ENCODE data around the gene SPTBN5. TPM values are rescaled to one million over a fixed set of nuclear protein-coding genes. Genes with fewer than 3 reads are reported as not detected.

SPTBN5 gene
- total and polyA plus RNA-seq, 2 experiments from 2014 or later = 0.57 to 1.1 TPM

DNA sequence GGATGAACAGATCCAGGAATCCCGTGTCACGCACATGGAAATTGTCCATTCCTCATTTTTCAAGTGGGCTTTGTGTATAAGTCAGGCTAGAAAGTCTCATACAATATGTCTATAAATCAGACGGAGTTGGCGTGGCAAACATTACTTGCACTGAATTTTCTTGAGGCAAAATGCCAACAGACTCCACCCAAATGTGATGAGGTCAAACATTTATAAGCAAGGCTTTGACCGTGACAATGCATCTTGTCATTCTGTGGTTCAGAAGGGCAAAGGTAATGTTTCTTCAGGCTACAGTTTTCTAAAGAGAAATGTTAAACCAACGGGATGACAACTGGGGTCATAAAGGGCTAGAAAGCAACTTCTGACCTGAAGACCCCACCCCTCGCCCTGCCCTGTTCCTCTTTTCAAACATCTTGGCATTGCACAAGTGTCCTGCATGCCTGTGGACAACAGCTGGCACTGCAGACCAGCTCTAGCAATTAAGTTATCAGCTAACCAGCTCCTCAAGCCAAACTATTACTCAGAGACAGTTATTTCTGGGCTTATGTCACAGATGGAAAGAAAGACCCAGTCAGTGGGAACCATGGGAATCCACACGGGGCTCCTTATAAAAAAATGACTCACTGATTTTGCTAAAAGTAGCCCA lies 36.5 kb upstream of the SPTBN5 start (continued):
- TF ChIP-seq, protein P1, sequence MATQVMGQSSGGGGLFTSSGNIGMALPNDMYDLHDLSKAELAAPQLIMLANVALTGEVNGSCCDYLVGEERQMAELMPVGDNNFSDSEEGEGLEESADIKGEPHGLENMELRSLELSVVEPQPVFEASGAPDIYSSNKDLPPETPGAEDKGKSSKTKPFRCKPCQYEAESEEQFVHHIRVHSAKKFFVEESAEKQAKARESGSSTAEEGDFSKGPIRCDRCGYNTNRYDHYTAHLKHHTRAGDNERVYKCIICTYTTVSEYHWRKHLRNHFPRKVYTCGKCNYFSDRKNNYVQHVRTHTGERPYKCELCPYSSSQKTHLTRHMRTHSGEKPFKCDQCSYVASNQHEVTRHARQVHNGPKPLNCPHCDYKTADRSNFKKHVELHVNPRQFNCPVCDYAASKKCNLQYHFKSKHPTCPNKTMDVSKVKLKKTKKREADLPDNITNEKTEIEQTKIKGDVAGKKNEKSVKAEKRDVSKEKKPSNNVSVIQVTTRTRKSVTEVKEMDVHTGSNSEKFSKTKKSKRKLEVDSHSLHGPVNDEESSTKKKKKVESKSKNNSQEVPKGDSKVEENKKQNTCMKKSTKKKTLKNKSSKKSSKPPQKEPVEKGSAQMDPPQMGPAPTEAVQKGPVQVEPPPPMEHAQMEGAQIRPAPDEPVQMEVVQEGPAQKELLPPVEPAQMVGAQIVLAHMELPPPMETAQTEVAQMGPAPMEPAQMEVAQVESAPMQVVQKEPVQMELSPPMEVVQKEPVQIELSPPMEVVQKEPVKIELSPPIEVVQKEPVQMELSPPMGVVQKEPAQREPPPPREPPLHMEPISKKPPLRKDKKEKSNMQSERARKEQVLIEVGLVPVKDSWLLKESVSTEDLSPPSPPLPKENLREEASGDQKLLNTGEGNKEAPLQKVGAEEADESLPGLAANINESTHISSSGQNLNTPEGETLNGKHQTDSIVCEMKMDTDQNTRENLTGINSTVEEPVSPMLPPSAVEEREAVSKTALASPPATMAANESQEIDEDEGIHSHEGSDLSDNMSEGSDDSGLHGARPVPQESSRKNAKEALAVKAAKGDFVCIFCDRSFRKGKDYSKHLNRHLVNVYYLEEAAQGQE (IDR thresholded peaks at IDR 0.05; ENCODE audit: unreplicated experiment) = no peak
- TF ChIP-seq EZH2phosphoT487 (IDR thresholded peaks at IDR 0.05; ENCODE audit: unreplicated experiment) (no peak), NANOG (IDR thresholded peaks at IDR 0.05; ENCODE audit: borderline replicate concordance) (no peak), POLR2AphosphoS5 (IDR thresholded peaks at IDR 0.05; ENCODE audit: low read depth) (no peak)

DNA sequence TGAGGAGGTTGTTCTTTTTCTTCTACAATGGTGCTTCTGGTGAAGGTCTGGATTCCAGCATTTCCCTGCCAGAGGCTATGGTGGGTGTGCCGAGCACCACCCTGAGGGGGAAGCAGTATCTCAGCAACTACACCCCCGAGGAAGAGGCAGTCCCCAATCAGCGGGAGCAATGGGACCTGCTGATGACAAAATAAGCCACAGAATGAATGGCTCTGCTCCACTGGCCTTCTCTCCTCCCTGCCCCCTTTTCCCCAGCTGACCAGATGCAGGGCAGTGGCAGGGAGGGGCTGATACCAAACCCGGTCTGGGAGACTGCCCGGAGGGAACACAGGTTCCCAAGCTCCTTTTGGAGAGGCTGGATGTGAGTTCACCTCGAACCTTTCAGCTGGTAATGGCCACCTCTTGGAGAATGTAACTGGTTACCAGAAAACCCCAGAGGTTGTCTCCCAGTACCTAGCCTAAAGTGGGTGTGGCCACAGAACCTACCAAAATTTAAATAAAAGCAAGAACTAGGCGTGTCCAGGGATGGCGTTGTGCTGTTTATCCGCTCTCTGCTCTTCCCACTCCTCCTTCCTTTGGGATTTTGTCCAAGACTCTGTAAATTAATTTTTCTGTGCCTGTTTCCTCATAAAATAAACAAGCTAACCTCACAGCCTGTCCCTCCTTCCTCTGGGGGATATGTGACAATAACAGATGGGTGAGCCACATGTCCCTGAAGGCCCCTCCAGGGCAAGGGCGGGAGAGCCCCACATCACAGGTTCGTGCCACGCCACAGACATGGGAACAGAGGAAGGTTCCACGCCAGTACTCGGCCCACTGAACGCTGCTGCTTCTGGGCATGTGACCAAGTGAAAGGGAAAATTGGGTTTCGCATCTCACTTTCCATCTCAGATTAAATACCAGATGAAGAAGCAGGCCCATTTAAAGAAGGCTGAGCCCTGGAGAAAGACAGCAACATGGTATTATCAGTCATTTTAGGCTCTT lies 35.1 kb upstream of the SPTBN5 start:
- ATAC-seq = peak; percentile 20
- TF ChIP-seq, protein P2, sequence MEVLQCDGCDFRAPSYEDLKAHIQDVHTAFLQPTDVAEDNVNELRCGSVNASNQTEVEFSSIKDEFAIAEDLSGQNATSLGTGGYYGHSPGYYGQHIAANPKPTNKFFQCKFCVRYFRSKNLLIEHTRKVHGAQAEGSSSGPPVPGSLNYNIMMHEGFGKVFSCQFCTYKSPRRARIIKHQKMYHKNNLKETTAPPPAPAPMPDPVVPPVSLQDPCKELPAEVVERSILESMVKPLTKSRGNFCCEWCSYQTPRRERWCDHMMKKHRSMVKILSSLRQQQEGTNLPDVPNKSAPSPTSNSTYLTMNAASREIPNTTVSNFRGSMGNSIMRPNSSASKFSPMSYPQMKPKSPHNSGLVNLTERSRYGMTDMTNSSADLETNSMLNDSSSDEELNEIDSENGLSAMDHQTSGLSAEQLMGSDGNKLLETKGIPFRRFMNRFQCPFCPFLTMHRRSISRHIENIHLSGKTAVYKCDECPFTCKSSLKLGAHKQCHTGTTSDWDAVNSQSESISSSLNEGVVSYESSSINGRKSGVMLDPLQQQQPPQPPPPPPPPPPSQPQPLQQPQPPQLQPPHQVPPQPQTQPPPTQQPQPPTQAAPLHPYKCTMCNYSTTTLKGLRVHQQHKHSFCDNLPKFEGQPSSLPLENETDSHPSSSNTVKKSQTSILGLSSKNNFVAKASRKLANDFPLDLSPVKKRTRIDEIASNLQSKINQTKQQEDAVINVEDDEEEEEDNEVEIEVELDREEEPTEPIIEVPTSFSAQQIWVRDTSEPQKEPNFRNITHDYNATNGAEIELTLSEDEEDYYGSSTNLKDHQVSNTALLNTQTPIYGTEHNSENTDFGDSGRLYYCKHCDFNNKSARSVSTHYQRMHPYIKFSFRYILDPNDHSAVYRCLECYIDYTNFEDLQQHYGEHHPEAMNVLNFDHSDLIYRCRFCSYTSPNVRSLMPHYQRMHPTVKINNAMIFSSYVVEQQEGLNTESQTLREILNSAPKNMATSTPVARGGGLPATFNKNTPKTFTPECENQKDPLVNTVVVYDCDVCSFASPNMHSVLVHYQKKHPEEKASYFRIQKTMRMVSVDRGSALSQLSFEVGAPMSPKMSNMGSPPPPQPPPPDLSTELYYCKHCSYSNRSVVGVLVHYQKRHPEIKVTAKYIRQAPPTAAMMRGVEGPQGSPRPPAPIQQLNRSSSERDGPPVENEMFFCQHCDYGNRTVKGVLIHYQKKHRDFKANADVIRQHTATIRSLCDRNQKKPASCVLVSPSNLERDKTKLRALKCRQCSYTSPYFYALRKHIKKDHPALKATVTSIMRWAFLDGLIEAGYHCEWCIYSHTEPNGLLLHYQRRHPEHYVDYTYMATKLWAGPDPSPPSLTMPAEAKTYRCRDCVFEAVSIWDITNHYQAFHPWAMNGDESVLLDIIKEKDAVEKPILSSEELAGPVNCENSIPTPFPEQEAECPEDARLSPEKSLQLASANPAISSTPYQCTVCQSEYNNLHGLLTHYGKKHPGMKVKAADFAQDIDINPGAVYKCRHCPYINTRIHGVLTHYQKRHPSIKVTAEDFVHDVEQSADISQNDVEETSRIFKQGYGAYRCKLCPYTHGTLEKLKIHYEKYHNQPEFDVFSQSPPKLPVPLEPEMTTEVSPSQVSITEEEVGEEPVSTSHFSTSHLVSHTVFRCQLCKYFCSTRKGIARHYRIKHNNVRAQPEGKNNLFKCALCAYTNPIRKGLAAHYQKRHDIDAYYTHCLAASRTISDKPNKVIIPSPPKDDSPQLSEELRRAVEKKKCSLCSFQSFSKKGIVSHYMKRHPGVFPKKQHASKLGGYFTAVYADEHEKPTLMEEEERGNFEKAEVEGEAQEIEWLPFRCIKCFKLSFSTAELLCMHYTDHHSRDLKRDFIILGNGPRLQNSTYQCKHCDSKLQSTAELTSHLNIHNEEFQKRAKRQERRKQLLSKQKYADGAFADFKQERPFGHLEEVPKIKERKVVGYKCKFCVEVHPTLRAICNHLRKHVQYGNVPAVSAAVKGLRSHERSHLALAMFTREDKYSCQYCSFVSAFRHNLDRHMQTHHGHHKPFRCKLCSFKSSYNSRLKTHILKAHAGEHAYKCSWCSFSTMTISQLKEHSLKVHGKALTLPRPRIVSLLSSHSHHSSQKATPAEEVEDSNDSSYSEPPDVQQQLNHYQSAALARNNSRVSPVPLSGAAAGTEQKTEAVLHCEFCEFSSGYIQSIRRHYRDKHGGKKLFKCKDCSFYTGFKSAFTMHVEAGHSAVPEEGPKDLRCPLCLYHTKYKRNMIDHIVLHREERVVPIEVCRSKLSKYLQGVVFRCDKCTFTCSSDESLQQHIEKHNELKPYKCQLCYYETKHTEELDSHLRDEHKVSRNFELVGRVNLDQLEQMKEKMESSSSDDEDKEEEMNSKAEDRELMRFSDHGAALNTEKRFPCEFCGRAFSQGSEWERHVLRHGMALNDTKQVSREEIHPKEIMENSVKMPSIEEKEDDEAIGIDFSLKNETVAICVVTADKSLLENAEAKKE (CRISPR knock-in tag; IDR thresholded peaks at IDR 0.05) = no peak
- no peak for TF ChIP-seq ZNF331 (CRISPR knock-in tag; IDR thresholded peaks at IDR 0.05; ENCODE audit: low read depth)
- TF ChIP-seq CREB1 (CRISPR knock-in tag; IDR thresholded peaks at IDR 0.05; ENCODE audit: low read depth) = no peak
- no peak for TF ChIP-seq NANOG (IDR thresholded peaks at IDR 0.05; ENCODE audit: borderline replicate concordance)
- TF ChIP-seq, protein P3, sequence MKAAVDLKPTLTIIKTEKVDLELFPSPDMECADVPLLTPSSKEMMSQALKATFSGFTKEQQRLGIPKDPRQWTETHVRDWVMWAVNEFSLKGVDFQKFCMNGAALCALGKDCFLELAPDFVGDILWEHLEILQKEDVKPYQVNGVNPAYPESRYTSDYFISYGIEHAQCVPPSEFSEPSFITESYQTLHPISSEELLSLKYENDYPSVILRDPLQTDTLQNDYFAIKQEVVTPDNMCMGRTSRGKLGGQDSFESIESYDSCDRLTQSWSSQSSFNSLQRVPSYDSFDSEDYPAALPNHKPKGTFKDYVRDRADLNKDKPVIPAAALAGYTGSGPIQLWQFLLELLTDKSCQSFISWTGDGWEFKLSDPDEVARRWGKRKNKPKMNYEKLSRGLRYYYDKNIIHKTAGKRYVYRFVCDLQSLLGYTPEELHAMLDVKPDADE (IDR thresholded peaks at IDR 0.05) = no peak
- no peak for TF ChIP-seq ZNF114 (CRISPR knock-in tag; IDR thresholded peaks at IDR 0.05)

More for the DNA sequence above, 35.1 kb upstream of the SPTBN5 start:
- 0 out of 2 replicates have a peak, but pooled peaks cover 6% of the 10 kb centered on the region for H3K36me3 ChIP-seq (ENCODE audit: insufficient read depth)
- DNase-seq (ENCODE audit: low spot score) = no peak
- Mint-ChIP-seq H3K36me3 (ENCODE audit: low read depth) (peaks cover 5% of the 10 kb centered on the region; the same call in 2 of the 3 replicates), H3K4me3 (no peak overlapping the region), H3K27ac (no peak overlapping the region), H3K27me3 (ENCODE audit: insufficient read depth, low read depth, poor library complexity) (peaks cover 8% of the 10 kb centered on the region), H3K9me3 (no peaks in the 10 kb centered on the region), H3K4me1 (peaks cover 36% of the 10 kb centered on the region)
- 0 out of 2 replicates have a peak, but pooled peaks cover 4% of the 10 kb centered on the region for H3F3A ChIP-seq (replicated peaks; ENCODE audit: low read depth)
- peaks cover 7% of the 10 kb centered on the region for H3K4me1 ChIP-seq (ENCODE audit: insufficient read depth)
- H3K79me2 ChIP-seq (replicated peaks; ENCODE audit: insufficient read depth) = peaks cover 9% of the 10 kb centered on the region; the same call in 1 of the 2 replicates
- H3K9me2 ChIP-seq (ENCODE audit: insufficient read depth) = no peaks in the 10 kb centered on the region
- no peaks in the 10 kb centered on the region for H3K27me3 ChIP-seq (ENCODE audit: insufficient read depth)
- no peak overlapping the region for H3K4me2 ChIP-seq
- H2AFZ ChIP-seq = no peak overlapping the region
- H3K27ac ChIP-seq (ENCODE audit: low read depth) = peak overlapping the region; percentile 39; the same call in 1 of the 2 replicates
- peaks cover 7% of the 10 kb centered on the region for H4K20me1 ChIP-seq (replicated peaks; ENCODE audit: insufficient read depth)
- H3K4me3 ChIP-seq = no peak overlapping the region
